Stimulated activated CD8-positive, alpha-beta memory T cell treated with anti-CD3 and anti-CD28 coated beads, Interleukin-2, amount 100 ng/mL, for 48 hours (primary cell): Measurements from ENCODE around the gene IFNA17.
"Not testable (repeated sequence)": the region's sequence is repeated elsewhere in the genome, so short reads cannot be mapped to it uniquely, and the experiment has no call there.

Source experiments
- DNase-seq, 2 donors: peaks; one replicate each; pipeline ENCODE4 v3.0.0-alpha.2; 2020; ENCODE audit warnings: low read depth in 2 of 2

IFNA17 gene

DNA sequence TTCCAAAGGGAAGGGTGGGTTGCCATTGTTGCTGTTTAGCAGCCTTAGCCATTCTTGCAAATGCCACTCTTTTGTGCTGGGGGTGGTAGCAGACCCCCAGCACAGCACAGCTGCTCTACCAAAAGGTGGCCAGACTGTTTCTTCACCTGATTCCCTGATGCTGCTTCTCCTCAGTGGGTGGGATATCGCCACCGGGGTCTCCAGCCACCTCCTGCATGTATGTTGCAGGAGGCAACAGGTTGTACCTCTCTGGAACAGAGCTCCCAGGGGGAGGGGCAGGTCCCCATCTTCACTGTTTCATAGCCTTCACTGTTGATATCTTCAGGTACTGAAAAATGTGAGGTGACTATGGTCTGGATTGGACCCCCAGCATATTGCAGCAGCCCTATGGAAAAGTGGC lies 17.2 kb downstream of the IFNA17 start:
- DNase-seq, result not testable (repeated sequence)

- DNase-seq, result no peak
Observed at GRCh38 chr9:21210311-21210710, 17.7 kb downstream of the IFNA17 start.

DNA sequence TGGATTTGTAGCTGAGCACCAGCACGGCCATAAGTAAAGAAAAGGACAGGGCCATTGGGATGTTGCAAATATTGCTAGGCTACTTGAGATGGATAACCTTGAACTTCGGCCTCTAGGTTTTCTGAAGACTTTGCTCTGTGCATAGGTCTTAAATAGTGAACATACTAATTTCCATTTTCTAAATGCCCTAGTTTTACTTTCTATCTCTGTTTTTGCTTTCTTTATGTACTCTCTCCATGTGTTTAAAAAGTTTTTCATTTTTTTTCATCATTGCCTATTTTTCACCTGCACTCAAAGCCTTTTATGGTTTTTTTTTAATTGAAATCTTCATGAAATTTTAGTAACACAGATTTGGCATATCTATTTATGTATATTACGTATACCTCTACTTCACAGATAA lies 21.0 kb downstream of the IFNA17 start, which contains the start of gene IFNA10:
Gene IFNA10 (minus strand): TSS at position 101 of the 400 bp plus-strand sequence. CDS start 46 bp downstream, at position 55.
- not testable (repeated sequence) for DNase-seq

- no peak for DNase-seq
Observed at GRCh38 chr9:21205204-21205603, 22.8 kb downstream of the IFNA17 start.

GRCh38 chr9:21202105-21202504 lies 25.9 kb downstream of the IFNA17 start, which contains the start of gene IFNA7:
Gene IFNA7 (minus strand): TSS chr9:21202205. CDS start chr9:21202165, 40 bp downstream.
- DNase-seq, result not testable (repeated sequence)

DNA sequence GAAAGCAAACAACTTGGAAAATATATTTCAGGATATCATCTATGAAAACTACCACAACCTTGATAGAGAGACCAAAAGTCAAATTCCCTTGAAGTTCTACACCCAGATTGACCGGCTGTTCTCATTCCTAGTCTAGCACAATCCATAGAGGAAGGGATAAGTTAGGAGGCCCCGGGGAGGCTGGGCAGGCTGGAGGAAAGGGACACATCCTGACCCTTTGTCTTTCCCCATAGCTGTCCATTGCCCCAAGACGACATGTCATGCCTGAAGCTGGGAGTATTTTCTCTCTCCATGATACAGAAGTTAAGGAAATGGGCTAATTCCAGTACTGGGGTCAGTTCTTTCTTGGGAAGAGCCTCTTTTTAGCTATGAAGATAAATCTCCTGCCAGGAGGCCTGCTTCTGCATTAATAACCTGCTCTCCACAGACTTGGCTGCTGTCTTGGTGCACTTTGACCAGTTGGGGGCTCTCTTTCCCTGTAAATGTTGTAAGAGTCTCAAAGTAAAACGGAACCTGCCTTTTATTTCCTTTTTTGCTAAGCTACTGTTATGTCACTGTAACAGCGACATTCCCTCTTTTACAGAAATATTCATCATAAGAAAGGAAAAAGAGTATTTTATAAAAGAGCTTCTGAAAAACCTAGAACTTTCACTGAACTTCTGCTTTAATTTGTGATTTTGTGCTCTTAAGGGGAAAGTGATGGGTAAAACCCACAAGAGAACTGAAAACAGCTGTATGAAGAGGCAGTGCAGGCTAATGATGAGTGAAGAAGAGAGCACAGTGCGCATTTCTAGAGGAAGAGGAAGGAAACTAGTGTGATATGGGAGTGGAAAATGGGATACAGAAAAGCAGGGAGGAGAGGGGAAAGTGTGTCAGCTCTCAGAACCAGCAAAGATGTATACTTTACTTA lies 32.9 kb downstream of the IFNA17 start:
- not testable (repeated sequence) for DNase-seq

DNA sequence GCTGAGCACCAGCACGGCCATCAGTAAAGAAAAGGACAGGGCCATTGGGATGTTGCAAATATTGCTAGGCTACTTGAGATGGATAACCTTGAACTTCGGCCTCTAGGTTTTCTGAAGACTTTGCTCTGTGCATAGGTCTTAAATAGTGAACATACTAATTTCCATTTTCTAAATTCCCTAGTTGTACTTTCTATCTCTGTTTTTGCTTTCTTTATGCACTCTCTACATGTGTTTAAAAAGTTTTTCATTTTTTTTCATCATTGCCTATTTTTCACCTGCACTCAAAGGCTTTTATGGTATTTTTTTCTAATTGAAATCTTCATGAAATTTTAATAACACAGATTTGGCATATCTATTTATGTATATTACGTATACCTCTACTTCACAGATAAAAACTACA lies 40.5 kb downstream of the IFNA17 start, which contains the start of gene IFNA4:
Gene IFNA4 (minus strand): TSS at position 101 of the 400 bp plus-strand sequence. CDS start 56 bp downstream, at position 45.
- DNase-seq, result not testable (repeated sequence)

DNA sequence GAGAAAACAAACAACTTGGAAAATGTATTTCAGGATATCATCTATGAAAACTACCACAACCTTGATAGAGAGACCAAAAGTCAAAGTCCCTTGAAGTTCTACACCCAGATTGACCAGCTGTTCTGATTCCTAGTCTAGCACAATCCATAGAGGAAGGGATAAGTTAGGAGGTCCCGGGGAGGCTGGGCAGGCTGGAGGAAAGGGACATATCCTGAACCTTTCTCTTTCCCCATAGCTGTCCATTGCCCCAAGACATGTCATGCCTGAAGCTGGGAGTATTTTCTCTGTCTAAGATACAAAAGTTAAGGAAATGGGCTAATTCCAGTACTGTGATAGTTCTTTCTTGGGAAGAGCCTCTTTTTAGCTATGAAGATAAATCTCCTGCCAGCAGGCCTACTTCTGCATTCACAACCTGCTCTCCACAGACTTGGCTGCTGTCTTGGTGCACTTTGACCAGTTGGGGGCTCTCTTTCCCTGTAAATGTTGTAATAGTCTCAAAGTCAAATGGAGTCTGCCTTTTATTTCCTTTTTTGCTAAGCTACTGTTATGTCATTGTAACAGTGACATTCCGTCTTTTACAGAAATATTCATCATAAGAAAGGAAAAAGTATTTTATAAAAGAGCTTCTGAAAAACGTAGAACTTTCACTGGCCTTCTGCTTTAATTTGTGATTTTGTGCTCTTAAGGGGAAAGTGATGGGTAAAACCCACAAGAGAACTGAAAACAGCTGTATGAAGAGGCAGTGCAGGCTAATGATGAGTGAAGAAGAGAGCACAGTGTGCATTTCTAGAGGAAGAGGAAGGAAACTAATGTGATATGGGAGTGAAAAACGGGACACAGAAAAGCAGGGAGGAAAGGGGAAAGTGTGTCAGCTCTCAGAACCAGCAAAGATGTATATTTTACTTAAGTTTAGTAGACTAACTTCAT lies 44.9 kb downstream of the IFNA17 start:
- not testable (repeated sequence) for DNase-seq
